NK-92 (cell line): Measurements from ENCODE around the gene SLC16A11.
"Not testable (repeated sequence)": the region's sequence is repeated elsewhere in the genome, so short reads cannot be mapped to it uniquely, and the experiment has no call there.

ENCODE experiments used
- DNase-seq: peaks from one replicate; lab custom pipeline; 2025; ENCODE audit not compliant: unreplicated experiment; lab: John Stamatoyannopoulos, UW

The SLC16A11 gene

GRCh38 chr17:7043497-7044198 is at the start of gene SLC16A11:
TSS of gene SLC16A11 (minus strand) at chr17:7044092. CDS start at chr17:7043513, 579 bp downstream.
- no peak for DNase-seq

- not testable (repeated sequence) for DNase-seq
These were observed 47.6 kb upstream of the SLC16A11 start for GRCh38 chr17:7091311-7092005.

GRCh38 chr17:7089570-7089969 is 45.7 kb upstream of the SLC16A11 start:
- DNase-seq: not testable (repeated sequence)

- not testable (repeated sequence) for DNase-seq
These were observed 44.5 kb upstream of the SLC16A11 start for GRCh38 chr17:7088442-7088841.

- DNase-seq: no peak
These were observed 40.2 kb upstream of the SLC16A11 start for GRCh38 chr17:7084088-7084487.

GRCh38 chr17:7083592-7083991 is 39.7 kb upstream of the SLC16A11 start:
- DNase-seq: no peak

- no peak for DNase-seq
These were observed 37.6 kb upstream of the SLC16A11 start for GRCh38 chr17:7081341-7082062.

GRCh38 chr17:7080456-7081041 is 36.7 kb upstream of the SLC16A11 start:
- no peak for DNase-seq

- no peak for DNase-seq
These were observed 35.9 kb upstream of the SLC16A11 start, which contains the start of gene CLEC10A for GRCh38 chr17:7079581-7080455. TSS of gene CLEC10A (minus strand) at chr17:7080251. CDS start at chr17:7078812, 1,439 bp downstream.

GRCh38 chr17:7078711-7079110 is 34.8 kb upstream of the SLC16A11 start:
- DNase-seq: no peak

GRCh38 chr17:7077911-7078546 is 34.1 kb upstream of the SLC16A11 start:
- DNase-seq: no peak

- no peak for DNase-seq
These were observed 31.0 kb upstream of the SLC16A11 start for GRCh38 chr17:7074931-7075330.

GRCh38 chr17:7072406-7072805 is 28.5 kb upstream of the SLC16A11 start:
- no peak for DNase-seq

- no peak for DNase-seq
These were observed 26.8 kb upstream of the SLC16A11 start for GRCh38 chr17:7070712-7071111.

GRCh38 chr17:7068268-7068667 is 24.4 kb upstream of the SLC16A11 start:
- no peak for DNase-seq

GRCh38 chr17:7067198-7067597 is 23.3 kb upstream of the SLC16A11 start:
- no peak for DNase-seq

- DNase-seq: no peak
These were observed 20.4 kb upstream of the SLC16A11 start for GRCh38 chr17:7064261-7064660.

- no peak for DNase-seq
These were observed 19.7 kb upstream of the SLC16A11 start for GRCh38 chr17:7063518-7064094.

GRCh38 chr17:7060165-7060891 is 16.4 kb upstream of the SLC16A11 start:
- no peak for DNase-seq
